Thyroid gland (tissue), 4 donors: ENCODE data around the gene MGLL. TPM values are rescaled to one million over a fixed set of nuclear protein-coding genes. Genes with fewer than 3 reads are reported as not detected.

Experiments used
- DNase-seq, 2 donors: peaks; one replicate each; pipeline ENCODE4 v3.0.0-alpha.2; 2019
- H3K27ac ChIP-seq, 3 donors: fragments of 200-600 bp; sonication (generic); 1 replicate in 2 of 3; 2 replicates in 1 of 3; pipeline ENCODE4 v1.5.1; 2016 to 2019; ENCODE audit warnings: mild to moderate bottlenecking in 1 of 3, moderate library complexity in 1 of 3
- H3K27me3 ChIP-seq: fragments of 200-600 bp; sonication (generic); one replicate; pipeline ENCODE4 v1.5.1; 2019
- H3K36me3 ChIP-seq, 2 donors: fragments of 200-600 bp; sonication (generic); one replicate each; pipeline ENCODE4 v1.5.1; 2016 to 2019
- H3K4me1 ChIP-seq, 2 donors: fragments of 200-600 bp; sonication (generic); one replicate each; pipeline ENCODE4 v1.5.1; 2017 to 2019
- H3K4me3 ChIP-seq, 3 donors: fragments of 200-600 bp; sonication (generic); replicated peaks in 1 of 3; 1 replicate in 2 of 3; 2 replicates in 1 of 3; pipeline ENCODE4 v1.5.1; 2016; ENCODE audit warnings: mild to moderate bottlenecking in 1 of 3
- H3K9me3 ChIP-seq: fragments of 200-600 bp; sonication (generic); one replicate; pipeline ENCODE4 v1.5.1; 2017
- CTCF ChIP-seq, 6 experiments: fragments of 200-600 bp in 3 of 6; fragments of 450-650 bp in 3 of 6; sonication (generic) in 3 of 6; IDR thresholded peaks; one replicate each; pipeline ENCODE4 v1.5.1; 2016 to 2019; ENCODE audit warnings: antibody characterized with exemption in 6 of 6, mild to moderate bottlenecking in 2 of 6, inconsistent platforms in 1 of 6, moderate library complexity in 1 of 6
- POLR2A ChIP-seq, 2 donors: fragments of 450-650 bp; IDR thresholded peaks; one replicate each; pipeline ENCODE4 v1.6.1; 2017; ENCODE audit warnings: antibody characterized with exemption in 2 of 2, mild to moderate bottlenecking in 2 of 2, moderate library complexity in 1 of 2
- WGBS, 2 donors: methylation state at CpG; one replicate each; pipeline ENCODE4 v1.1.5; 2017; 5-methylcytosine and 5-hydroxymethylcytosine counted together
- intact Hi-C: fragments of 100-400 bp; cut with DNase I; formaldehyde crosslinking; loops from one replicate; pipeline ENCODE4 v1.15.1; 2023
- total RNA-seq, 4 donors: library from RNA; depleted of rRNA; stranded (reverse); fragments of >200 nt; gene quantifications; one replicate each; pipeline ENCODE4 v1.2.3, GENCODE V29; 2016

MGLL gene
- total RNA-seq, 4 donors from 2014 or later: 12.4 to 24.7 (median 18.4) TPM

GRCh38 chr3:127840671-127841070 is 18.4 kb upstream of the MGLL start:
- Histone ChIP-seq H3K9me3 (no peaks in the 10 kb centered on the region), H3K27ac (no peak overlapping the region), H3K36me3 (no peaks in the 10 kb centered on the region), H3K4me3 (no peak overlapping the region), H3K27me3 (no peaks in the 10 kb centered on the region), H3K4me1 (no peaks in the 10 kb centered on the region)
- intact Hi-C loops: no loop called here
- TF ChIP-seq POLR2A (IDR thresholded peaks at IDR 0.05): no peak
- TF ChIP-seq CTCF (IDR thresholded peaks at IDR 0.05): no peak
- no peak for DNase-seq
- WGBS, 2 donors: 84 to 88% methylated on average over 8 of the region's 8 CpGs

DNA sequence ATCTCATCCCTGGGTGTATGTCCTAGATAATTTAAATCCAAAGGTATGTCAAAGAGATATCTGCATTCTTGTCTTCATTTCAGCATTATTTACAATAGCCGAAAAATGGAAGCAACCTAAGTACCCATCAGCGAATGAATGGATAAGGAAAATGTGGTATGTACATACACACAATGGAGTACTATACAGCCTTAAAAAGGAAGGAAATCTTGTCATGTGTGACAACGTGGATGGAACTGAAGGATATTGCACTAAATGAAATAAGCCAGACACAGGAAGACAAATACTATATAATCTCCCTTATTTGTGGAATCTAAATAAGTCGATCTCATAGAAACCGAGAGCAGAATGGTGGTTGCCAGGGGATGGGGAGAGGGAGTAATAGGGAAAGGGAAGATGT is 16.8 kb upstream of the MGLL start:
- no peak for DNase-seq
- H3K36me3 ChIP-seq: no peaks in the 10 kb centered on the region
- 91 to 94% methylated on average over 5 of the region's 5 CpGs for WGBS, 2 donors
- no peak overlapping the region for H3K27ac ChIP-seq
- H3K4me3 ChIP-seq: no peak overlapping the region
- no peak for TF ChIP-seq POLR2A (IDR thresholded peaks at IDR 0.05)
- no peak for TF ChIP-seq CTCF (IDR thresholded peaks at IDR 0.05)
- H3K27me3 ChIP-seq: no peaks in the 10 kb centered on the region
- H3K9me3 ChIP-seq: no peaks in the 10 kb centered on the region
- intact Hi-C loops: no loop called here
- no peaks in the 10 kb centered on the region for H3K4me1 ChIP-seq

- no peak overlapping the region for H3K4me3 ChIP-seq
- TF ChIP-seq POLR2A (IDR thresholded peaks at IDR 0.05) (no peak), CTCF (IDR thresholded peaks at IDR 0.05) (no peak)
- H3K4me1 ChIP-seq: no peaks in the 10 kb centered on the region
- DNase-seq: no peak
- H3K9me3 ChIP-seq: no peaks in the 10 kb centered on the region
- 93 to 95% methylated on average over 8 of the region's 8 CpGs for WGBS, 2 donors
- intact Hi-C loops: no loop called here
- H3K27me3 ChIP-seq: no peaks in the 10 kb centered on the region
- no peak overlapping the region for H3K27ac ChIP-seq
- H3K36me3 ChIP-seq: no peaks in the 10 kb centered on the region
These were observed 13.9 kb upstream of the MGLL start for GRCh38 chr3:127835993-127836882.

DNA sequence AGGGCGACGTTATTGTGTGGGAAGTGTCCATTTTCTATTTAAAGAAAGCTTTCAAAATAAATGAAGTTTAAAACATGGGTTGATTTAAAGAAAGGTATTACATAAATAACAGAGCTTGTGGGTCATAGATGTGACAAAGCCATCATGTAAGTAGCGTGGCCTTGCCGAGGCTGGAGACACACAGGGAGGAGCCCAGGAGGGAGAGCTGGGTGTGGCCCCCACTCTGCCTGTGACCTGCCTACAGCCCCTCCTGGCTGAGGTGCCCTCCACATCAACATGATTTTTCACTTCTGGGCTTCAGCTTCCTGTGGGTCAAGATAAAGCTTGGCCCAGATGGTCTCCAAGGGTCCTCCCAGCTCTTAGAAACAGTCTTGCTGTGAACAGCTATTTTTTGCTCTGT is 12.5 kb upstream of the MGLL start:
- H3K27ac ChIP-seq: no peak overlapping the region
- 90 to 94% methylated on average over 4 of the region's 4 CpGs for WGBS, 2 donors
- DNase-seq: no peak
- no peaks in the 10 kb centered on the region for H3K9me3 ChIP-seq
- TF ChIP-seq CTCF (IDR thresholded peaks at IDR 0.05): no peak
- no peak for TF ChIP-seq POLR2A (IDR thresholded peaks at IDR 0.05)
- no peaks in the 10 kb centered on the region for H3K36me3 ChIP-seq
- no peaks in the 10 kb centered on the region for H3K4me1 ChIP-seq
- no peaks in the 10 kb centered on the region for H3K27me3 ChIP-seq
- H3K4me3 ChIP-seq: no peak overlapping the region
- intact Hi-C loops: loop anchor here (5.0 kb wide), 1 partner anchor 182 kb away; no protein-coding TSS in a partner anchor

GRCh38 chr3:127833281-127834032 is 11.1 kb upstream of the MGLL start:
- Histone ChIP-seq H3K27ac (no peak overlapping the region), H3K4me3 (no peak overlapping the region), H3K36me3 (no peaks in the 10 kb centered on the region), H3K9me3 (no peaks in the 10 kb centered on the region), H3K27me3 (no peaks in the 10 kb centered on the region), H3K4me1 (no peaks in the 10 kb centered on the region)
- WGBS, 2 donors: 91 to 94% methylated on average over 2 of the region's 2 CpGs
- no peak for DNase-seq
- intact Hi-C loops: loop anchor here (5.0 kb wide), 1 partner anchor 181 kb away; no protein-coding TSS in a partner anchor
- TF ChIP-seq POLR2A (IDR thresholded peaks at IDR 0.05) (no peak), CTCF (IDR thresholded peaks at IDR 0.05) (no peak)
